C4-2B (cell line): ENCODE results near the gene TMEM30B.

Experiments used
- CTCF ChIP-seq: fragments of 450-650 bp; conservative IDR thresholded peaks from 2 replicates; pipeline ENCODE4 v1.5.1; 2017; ENCODE audit warnings: mild to moderate bottlenecking
- ZFX ChIP-seq: fragments of 450-650 bp; IDR thresholded peaks from 2 replicates; pipeline ENCODE4 v1.6.1; 2017

GRCh38 chr14:61330511-61330910, 49.4 kb upstream of the TMEM30B start:
- TF ChIP-seq CTCF (no peak), ZFX (no peak)
